GM12872 (cell line): ENCODE data around the gene CABP7.

Experiments
- CTCF ChIP-seq: IDR thresholded peaks from 3 replicates; pipeline ENCODE4 v1.5.1; 2011; ENCODE audit warnings: low read depth, mild to moderate bottlenecking, low read length, moderate library complexity; ENCODE audit not compliant: insufficient read depth

CABP7 gene

GRCh38 chr22:29762263-29762662, 42.5 kb downstream of the CABP7 start:
- TF ChIP-seq CTCF: no peak

- TF ChIP-seq CTCF: no peak
Observed at GRCh38 chr22:29765905-29766631, 46.3 kb downstream of the CABP7 start.

- no peak for TF ChIP-seq CTCF
Observed at GRCh38 chr22:29766632-29767170, 46.9 kb downstream of the CABP7 start, which contains the start of gene ZMAT5. TSS of gene ZMAT5 (minus strand) at chr22:29767007. CDS start at chr22:29748544, 18,463 bp downstream.

GRCh38 chr22:29767171-29768051, 47.6 kb downstream of the CABP7 start, which contains the start of gene UQCR10:
TSS of gene UQCR10 (plus strand) at chr22:29767369. CDS start at chr22:29767399, 30 bp downstream.
- TF ChIP-seq CTCF: no peak

- TF ChIP-seq CTCF: no peak
Observed at GRCh38 chr22:29768052-29768693, 48.4 kb downstream of the CABP7 start.

GRCh38 chr22:29769723-29770321, 50.0 kb downstream of the CABP7 start:
- TF ChIP-seq CTCF: no peak
